NT2/D1 (cell line): ENCODE results near the gene UQCRQ.

ENCODE experiments used
- SUZ12 ChIP-seq: IDR thresholded peaks from 2 replicates; pipeline ENCODE4 v1.6.1; 2011; ENCODE audit not compliant: insufficient read length, insufficient read depth; ENCODE audit errors: extremely low read depth
- YY1 ChIP-seq: IDR thresholded peaks from 2 replicates; pipeline ENCODE4 v1.6.1; 2011; ENCODE audit not compliant: insufficient read length, insufficient read depth
- ZNF274 ChIP-seq: IDR thresholded peaks from 2 replicates; pipeline ENCODE4 v1.6.1; 2011; ENCODE audit warnings: mild to moderate bottlenecking, low read depth, low read length

GRCh38 chr5:132916086-132916485 lies 49.6 kb downstream of the UQCRQ start:
- TF ChIP-seq ZNF274: no peak
- no peak for TF ChIP-seq YY1
- TF ChIP-seq SUZ12: no peak
